Stomach smooth muscle (tissue), 2 donors: ENCODE results near the gene IL36G.

Source experiments
- H3K27ac ChIP-seq: one replicate; pipeline ENCODE4 v1.7.0; 2013; ENCODE audit warnings: mild to moderate bottlenecking, low read length, inconsistent platforms
- H3K27me3 ChIP-seq, 2 donors: one replicate each; pipeline ENCODE4 v1.7.0; 2013; ENCODE audit warnings: low read length in 2 of 2; ENCODE audit not compliant: insufficient read depth in 2 of 2, control insufficient read depth in 1 of 2
- H3K36me3 ChIP-seq, 2 donors: one replicate each; pipeline ENCODE4 v1.7.0; 2013; ENCODE audit warnings: low read length in 2 of 2; ENCODE audit not compliant: control insufficient read depth in 2 of 2, insufficient read depth in 2 of 2
- H3K4me1 ChIP-seq: one replicate; pipeline ENCODE4 v1.7.0; 2013; ENCODE audit warnings: low read length; ENCODE audit not compliant: control insufficient read depth, insufficient read depth
- H3K4me3 ChIP-seq, 2 donors: one replicate each; pipeline ENCODE4 v1.7.0; 2013; ENCODE audit warnings: low read length in 2 of 2
- H3K9ac ChIP-seq, 2 donors: one replicate each; pipeline ENCODE4 v1.7.0; 2013; ENCODE audit warnings: low read length in 2 of 2, mild to moderate bottlenecking in 1 of 2
- H3K9me3 ChIP-seq, 2 donors: one replicate each; pipeline ENCODE4 v1.7.0; 2013; ENCODE audit warnings: low read length in 2 of 2; ENCODE audit not compliant: control insufficient read depth in 2 of 2
- donor health status: healthy.
- donor health status: Pancreatic carcinoma.

Gene IL36G

DNA sequence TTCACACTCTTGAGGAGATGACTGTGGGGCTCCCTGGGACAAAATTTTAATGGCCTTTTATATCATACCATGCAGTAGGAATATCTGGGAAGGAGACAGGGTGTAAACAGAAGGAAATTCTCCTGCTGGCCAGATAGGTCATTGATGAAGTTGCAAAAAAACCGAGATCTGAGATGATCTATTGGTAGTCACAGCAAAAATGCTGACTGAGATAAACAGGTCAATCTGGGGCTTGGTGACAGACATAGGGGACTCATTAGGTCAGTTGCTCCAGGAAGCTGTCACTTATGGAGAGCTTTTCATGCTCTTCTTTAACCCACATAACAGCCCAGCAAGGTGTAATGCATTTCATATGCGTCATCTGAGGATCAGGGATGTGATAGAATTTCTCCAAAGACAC, 24.9 kb downstream of the IL36G start:
- Histone ChIP-seq H3K27ac (no peak overlapping the region), H3K9me3 (no peaks in the 10 kb centered on the region), H3K9ac (no peak overlapping the region), H3K4me1 (no peaks in the 10 kb centered on the region), H3K36me3 (no peaks in the 10 kb centered on the region), H3K4me3 (no peak overlapping the region), H3K27me3 (no peaks in the 10 kb centered on the region)

DNA sequence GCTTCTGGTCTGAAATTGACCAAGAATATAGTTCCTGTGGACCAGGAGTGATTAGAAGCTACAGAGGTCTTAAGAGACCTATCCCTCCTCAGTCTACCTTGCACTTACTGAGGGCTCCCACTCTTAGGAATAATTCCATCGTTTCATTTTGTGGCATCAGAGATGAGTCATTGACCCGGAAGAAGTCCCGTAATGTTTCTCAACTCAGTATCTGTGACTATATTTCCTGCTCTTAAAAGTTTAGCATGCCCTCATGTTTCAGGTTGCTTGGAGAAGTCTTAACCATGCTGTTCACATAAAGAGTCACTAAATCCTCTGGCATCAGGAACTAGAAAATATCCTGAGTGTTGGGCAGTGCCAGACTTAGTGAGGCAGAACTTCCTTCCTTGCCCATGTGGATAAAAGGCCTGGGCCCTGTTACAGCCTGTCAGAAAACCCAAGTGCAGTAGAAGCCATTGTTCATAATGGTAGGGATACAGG, 27.3 kb downstream of the IL36G start, which contains the start of gene IL36A:
IL36A (plus strand) TSS at position 430 of the 480 bp plus-strand sequence. CDS start 413 bp downstream, outside the sequence.
- H3K4me3 ChIP-seq, result no peak within 1 kb of the TSS
- H3K9ac ChIP-seq, result no peak within 1 kb of the TSS
- no peak within 1 kb of the TSS for H3K27ac ChIP-seq
- H3K4me1 ChIP-seq, result no peaks in the 10 kb centered on the region
- no peaks in the 10 kb centered on the region for H3K9me3 ChIP-seq
- H3K27me3 ChIP-seq, result no peaks in the 10 kb centered on the region
- H3K36me3 ChIP-seq, result no peaks in the 10 kb centered on the region

DNA sequence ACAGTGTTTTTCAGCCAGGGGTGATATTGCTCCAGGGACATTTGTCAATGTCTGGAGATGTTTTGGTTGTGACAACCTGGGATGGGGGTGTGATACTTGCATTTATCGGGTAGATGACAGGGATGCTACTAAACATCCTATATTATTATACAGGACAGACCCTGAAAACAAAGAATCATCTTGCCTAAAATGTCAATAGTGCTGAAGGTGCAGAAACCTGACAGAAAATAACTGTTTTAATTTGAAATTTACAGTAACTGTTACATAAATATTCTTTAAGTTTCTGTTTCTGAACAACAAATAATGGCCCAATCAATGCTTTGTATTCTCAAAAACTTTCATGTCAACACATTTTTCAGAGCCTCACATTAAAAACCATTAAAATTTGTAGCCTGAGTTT, 29.4 kb downstream of the IL36G start:
- Histone ChIP-seq H3K36me3 (no peaks in the 10 kb centered on the region), H3K9ac (no peak overlapping the region), H3K27me3 (no peaks in the 10 kb centered on the region), H3K4me3 (no peak overlapping the region), H3K9me3 (no peaks in the 10 kb centered on the region), H3K4me1 (no peaks in the 10 kb centered on the region), H3K27ac (no peak overlapping the region)

- Histone ChIP-seq H3K27me3 (no peaks in the 10 kb centered on the region), H3K27ac (no peak overlapping the region), H3K36me3 (no peaks in the 10 kb centered on the region), H3K9ac (no peak overlapping the region), H3K4me3 (no peak overlapping the region), H3K9me3 (no peaks in the 10 kb centered on the region), H3K4me1 (no peaks in the 10 kb centered on the region)
Observed at GRCh38 chr2:113009622-113010021, 31.8 kb downstream of the IL36G start.

DNA sequence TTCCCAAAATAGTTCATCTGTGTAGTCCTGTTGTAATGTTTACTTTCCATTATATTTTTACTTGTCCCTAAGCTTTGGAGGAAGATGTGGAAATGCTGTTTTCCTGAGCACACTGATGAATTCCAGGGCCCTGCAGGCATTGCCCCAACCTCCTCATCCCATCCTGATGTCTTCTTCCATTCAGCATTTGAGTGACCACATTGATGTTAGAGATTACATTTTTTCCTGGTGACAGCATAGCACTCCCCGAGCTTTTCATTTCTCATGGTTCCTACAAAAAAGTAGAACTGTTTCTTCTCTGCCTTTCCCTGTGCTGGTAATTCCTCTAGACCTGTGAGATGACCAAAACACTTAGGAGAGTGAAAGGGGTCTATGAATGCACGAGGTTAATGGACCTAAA, 32.3 kb downstream of the IL36G start:
- Histone ChIP-seq H3K4me1 (no peaks in the 10 kb centered on the region), H3K27me3 (no peaks in the 10 kb centered on the region), H3K27ac (no peak overlapping the region), H3K4me3 (no peak overlapping the region), H3K36me3 (no peaks in the 10 kb centered on the region), H3K9me3 (no peaks in the 10 kb centered on the region), H3K9ac (no peak overlapping the region)

DNA sequence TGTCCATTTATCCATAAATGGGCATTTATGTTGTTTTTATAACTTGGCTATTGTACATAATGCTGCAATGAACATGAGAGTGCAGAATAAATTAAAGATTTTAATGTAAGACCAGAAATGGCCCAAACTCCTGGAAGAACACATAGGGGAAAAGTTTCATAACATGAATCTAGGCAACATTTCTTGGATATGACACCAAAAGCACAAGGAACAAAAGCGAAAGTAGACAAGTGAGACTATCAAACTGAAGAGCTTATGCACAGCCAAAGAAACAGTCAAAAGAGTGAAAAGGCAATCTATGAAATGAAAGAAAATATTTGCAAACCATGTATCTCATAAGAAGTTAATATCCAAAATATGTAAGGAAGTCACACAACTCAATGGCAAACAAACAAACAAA, 33.3 kb downstream of the IL36G start:
- Histone ChIP-seq H3K9me3 (no peaks in the 10 kb centered on the region), H3K36me3 (no peaks in the 10 kb centered on the region), H3K4me3 (no peak overlapping the region), H3K4me1 (no peaks in the 10 kb centered on the region), H3K27me3 (no peaks in the 10 kb centered on the region), H3K27ac (no peak overlapping the region), H3K9ac (no peak overlapping the region)

- H3K9ac ChIP-seq, result no peak overlapping the region
- H3K4me3 ChIP-seq, result no peak overlapping the region
- no peaks in the 10 kb centered on the region for H3K4me1 ChIP-seq
- H3K9me3 ChIP-seq, result no peaks in the 10 kb centered on the region
- no peak overlapping the region for H3K27ac ChIP-seq
- H3K36me3 ChIP-seq, result no peaks in the 10 kb centered on the region
- H3K27me3 ChIP-seq, result peaks cover 0 to 3% of the 10 kb centered on the region in 2 donors
Observed at GRCh38 chr2:113012436-113013335, 34.9 kb downstream of the IL36G start.

GRCh38 chr2:113013336-113013661, 35.5 kb downstream of the IL36G start:
- Histone ChIP-seq H3K9ac (no peak overlapping the region), H3K4me1 (no peaks in the 10 kb centered on the region), H3K4me3 (no peak overlapping the region), H3K9me3 (no peaks in the 10 kb centered on the region), H3K36me3 (no peaks in the 10 kb centered on the region), H3K27ac (no peak overlapping the region), H3K27me3 (peaks cover 0 to 3% of the 10 kb centered on the region in 2 donors)

GRCh38 chr2:113014067-113014466, 36.3 kb downstream of the IL36G start:
- no peak overlapping the region for H3K4me3 ChIP-seq
- H3K27ac ChIP-seq, result no peak overlapping the region
- H3K36me3 ChIP-seq, result no peaks in the 10 kb centered on the region
- peaks cover 0 to 3% of the 10 kb centered on the region in 2 donors for H3K9me3 ChIP-seq
- H3K9ac ChIP-seq, result no peak overlapping the region
- H3K4me1 ChIP-seq, result no peaks in the 10 kb centered on the region
- H3K27me3 ChIP-seq, result peaks cover 0 to 3% of the 10 kb centered on the region in 2 donors

GRCh38 chr2:113015042-113015441, 37.2 kb downstream of the IL36G start:
- no peak overlapping the region for H3K4me3 ChIP-seq
- peaks cover 0 to 4% of the 10 kb centered on the region in 2 donors for H3K9me3 ChIP-seq
- H3K4me1 ChIP-seq, result no peaks in the 10 kb centered on the region
- peaks cover 0 to 3% of the 10 kb centered on the region in 2 donors for H3K27me3 ChIP-seq
- no peak overlapping the region for H3K27ac ChIP-seq
- no peak overlapping the region for H3K9ac ChIP-seq
- H3K36me3 ChIP-seq, result no peaks in the 10 kb centered on the region

DNA sequence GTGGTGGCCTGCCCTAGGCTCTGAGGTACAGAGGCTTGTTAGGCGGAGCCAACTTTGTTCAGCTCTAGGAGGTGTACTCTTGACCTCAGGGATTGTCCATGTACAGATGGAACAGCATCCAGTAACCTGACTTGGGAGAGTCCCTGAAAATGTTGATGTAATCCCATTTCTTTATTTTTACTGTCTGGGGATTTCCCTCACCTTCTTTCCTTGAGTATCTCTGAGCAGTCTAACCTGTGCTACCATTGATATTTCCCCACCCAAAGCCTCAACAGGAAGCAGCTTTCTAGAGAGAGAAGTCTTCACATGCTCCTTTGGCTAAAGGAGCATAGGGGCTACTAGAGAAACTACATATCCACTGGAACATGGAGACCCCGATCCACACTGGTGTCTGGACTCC, 37.8 kb downstream of the IL36G start:
- H3K27ac ChIP-seq, result no peak overlapping the region
- no peak overlapping the region for H3K9ac ChIP-seq
- peaks cover 0 to 4% of the 10 kb centered on the region in 2 donors for H3K9me3 ChIP-seq
- no peak overlapping the region for H3K4me3 ChIP-seq
- H3K27me3 ChIP-seq, result peaks cover 0 to 3% of the 10 kb centered on the region in 2 donors
- no peaks in the 10 kb centered on the region for H3K4me1 ChIP-seq
- no peaks in the 10 kb centered on the region for H3K36me3 ChIP-seq
